ENCODE data around the gene DCLK2. TPM values are rescaled to one million over a fixed set of nuclear protein-coding genes. Genes with fewer than 3 reads are reported as not detected.

The DCLK2 gene
- total RNA-seq, 1 donor from 2014 or later = 12.6 TPM

DNA sequence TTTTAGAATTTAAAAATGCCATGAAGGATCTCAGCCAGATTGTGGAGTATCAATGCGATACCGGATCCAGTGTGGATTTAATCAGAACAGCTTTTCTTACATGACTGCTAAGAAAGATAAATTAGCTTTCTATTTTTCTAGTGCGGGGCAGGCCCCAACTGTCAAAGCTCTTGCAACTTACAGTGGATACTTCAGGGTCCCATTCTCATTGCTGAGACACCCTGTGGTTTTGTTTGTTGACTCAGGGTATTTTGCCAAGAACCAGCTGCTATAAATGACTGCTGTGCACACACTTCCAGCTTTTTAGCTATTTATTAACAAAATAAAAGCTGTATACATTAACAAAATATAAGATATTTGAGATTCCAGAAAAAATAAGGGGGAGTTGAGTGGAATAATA, 166.4 kb downstream of the DCLK2 start:
- no peak for DNase-seq (ENCODE audit: extremely low spot score, unreplicated experiment)
- Mint-ChIP-seq H3K9me3 (ENCODE audit: unreplicated experiment) (no peaks in the 10 kb centered on the region), H3K4me1 (ENCODE audit: unreplicated experiment) (peaks cover 49% of the 10 kb centered on the region), H3K27ac (ENCODE audit: unreplicated experiment) (peak overlapping the region; percentile 84), H3K36me3 (ENCODE audit: unreplicated experiment) (peaks cover 20% of the 10 kb centered on the region), H3K27me3 (ENCODE audit: unreplicated experiment) (no peaks in the 10 kb centered on the region), H3K4me3 (ENCODE audit: unreplicated experiment) (peak overlapping the region; percentile 28)
- TF ChIP-seq, protein P1, sequence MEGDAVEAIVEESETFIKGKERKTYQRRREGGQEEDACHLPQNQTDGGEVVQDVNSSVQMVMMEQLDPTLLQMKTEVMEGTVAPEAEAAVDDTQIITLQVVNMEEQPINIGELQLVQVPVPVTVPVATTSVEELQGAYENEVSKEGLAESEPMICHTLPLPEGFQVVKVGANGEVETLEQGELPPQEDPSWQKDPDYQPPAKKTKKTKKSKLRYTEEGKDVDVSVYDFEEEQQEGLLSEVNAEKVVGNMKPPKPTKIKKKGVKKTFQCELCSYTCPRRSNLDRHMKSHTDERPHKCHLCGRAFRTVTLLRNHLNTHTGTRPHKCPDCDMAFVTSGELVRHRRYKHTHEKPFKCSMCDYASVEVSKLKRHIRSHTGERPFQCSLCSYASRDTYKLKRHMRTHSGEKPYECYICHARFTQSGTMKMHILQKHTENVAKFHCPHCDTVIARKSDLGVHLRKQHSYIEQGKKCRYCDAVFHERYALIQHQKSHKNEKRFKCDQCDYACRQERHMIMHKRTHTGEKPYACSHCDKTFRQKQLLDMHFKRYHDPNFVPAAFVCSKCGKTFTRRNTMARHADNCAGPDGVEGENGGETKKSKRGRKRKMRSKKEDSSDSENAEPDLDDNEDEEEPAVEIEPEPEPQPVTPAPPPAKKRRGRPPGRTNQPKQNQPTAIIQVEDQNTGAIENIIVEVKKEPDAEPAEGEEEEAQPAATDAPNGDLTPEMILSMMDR (IDR thresholded peaks at IDR 0.05) = no peak

DNA sequence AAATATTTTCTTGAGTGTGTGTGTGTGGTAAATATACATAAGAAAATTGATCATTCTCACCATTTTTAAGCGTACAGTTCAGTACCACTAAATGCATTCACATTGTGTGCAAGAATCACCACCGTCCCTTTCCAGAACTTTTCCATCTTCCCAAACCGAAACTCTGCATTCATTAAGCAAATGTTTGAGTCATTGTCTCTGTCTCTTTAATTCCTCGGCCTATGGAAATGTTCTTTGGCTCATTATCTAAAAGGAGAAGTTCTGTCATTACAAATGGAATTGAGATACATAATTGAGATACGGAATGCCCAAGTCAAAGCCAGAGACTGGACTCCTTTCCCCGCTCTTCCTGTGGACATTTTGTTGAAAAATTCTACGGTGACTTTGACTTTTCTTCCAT, 168.9 kb downstream of the DCLK2 start:
- no peaks in the 10 kb centered on the region for H3K27me3 Mint-ChIP-seq (ENCODE audit: unreplicated experiment)
- peak overlapping the region; percentile 1 for H3K27ac Mint-ChIP-seq (ENCODE audit: unreplicated experiment)
- no peak for DNase-seq (ENCODE audit: extremely low spot score, unreplicated experiment)
- peaks cover 20% of the 10 kb centered on the region for H3K36me3 Mint-ChIP-seq (ENCODE audit: unreplicated experiment)
- no peak overlapping the region for H3K4me3 Mint-ChIP-seq (ENCODE audit: unreplicated experiment)
- no peaks in the 10 kb centered on the region for H3K9me3 Mint-ChIP-seq (ENCODE audit: unreplicated experiment)
- H3K4me1 Mint-ChIP-seq (ENCODE audit: unreplicated experiment) = peaks cover 42% of the 10 kb centered on the region
- TF ChIP-seq, protein P1 (IDR thresholded peaks at IDR 0.05) = no peak

DNA sequence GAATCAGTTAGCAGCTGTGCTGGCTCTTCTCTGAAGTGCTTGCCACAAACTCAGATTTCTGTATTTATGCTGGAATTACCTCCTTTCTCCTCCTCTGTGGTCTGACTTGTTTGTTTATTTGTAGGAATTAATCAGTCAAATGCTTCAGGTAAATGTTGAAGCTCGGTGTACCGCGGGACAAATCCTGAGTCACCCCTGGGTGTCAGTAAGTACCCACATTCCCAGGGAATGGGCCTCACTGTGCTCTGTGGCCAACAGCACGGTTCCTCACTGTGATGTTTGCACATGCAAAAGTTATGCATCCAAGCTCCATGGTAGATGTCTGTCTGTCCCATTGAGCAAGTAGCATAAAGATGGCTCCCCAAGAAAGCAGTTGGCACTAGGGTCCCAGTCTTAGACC, 169.9 kb downstream of the DCLK2 start:
- Mint-ChIP-seq H3K27ac (ENCODE audit: unreplicated experiment) (no peak overlapping the region), H3K36me3 (ENCODE audit: unreplicated experiment) (peaks cover 24% of the 10 kb centered on the region), H3K9me3 (ENCODE audit: unreplicated experiment) (no peaks in the 10 kb centered on the region), H3K4me1 (ENCODE audit: unreplicated experiment) (peaks cover 35% of the 10 kb centered on the region), H3K4me3 (ENCODE audit: unreplicated experiment) (no peak overlapping the region), H3K27me3 (ENCODE audit: unreplicated experiment) (no peaks in the 10 kb centered on the region)
- no peak for DNase-seq (ENCODE audit: extremely low spot score, unreplicated experiment)
- TF ChIP-seq, protein P1 (IDR thresholded peaks at IDR 0.05) = no peak

DNA sequence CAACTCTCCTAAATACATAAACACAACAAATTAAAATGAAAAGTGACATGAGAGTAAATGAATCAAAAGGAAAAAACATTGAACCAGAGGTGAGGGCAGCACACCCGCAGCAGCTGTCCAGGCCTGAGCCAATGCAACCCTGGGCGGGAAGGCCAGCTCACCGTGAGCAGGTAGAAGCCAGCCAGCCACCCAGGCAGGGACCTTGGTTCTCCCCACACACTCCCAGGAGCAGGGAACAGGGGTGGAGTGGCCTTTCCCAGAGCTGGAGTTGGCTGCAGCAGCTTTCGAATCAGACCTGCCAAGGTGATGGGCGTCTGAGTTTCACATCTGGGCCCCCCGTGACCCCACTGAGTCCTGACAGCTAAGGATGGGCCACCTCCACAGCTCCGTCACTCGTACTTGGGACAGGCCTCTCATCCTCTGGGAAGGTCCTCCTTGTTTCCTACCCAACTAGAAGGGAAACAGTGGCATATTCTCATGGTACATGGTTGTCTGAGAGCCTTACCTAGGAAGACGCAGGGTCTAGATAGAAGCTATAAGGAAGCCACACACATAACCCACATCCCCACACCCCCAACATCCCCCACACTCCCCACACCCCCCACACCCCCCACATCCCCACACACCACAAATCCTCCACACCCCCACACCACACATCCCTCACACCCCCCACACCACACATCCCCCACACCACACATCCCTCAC, 172.2 kb downstream of the DCLK2 start:
- Mint-ChIP-seq H3K36me3 (ENCODE audit: unreplicated experiment) (peaks cover 38% of the 10 kb centered on the region), H3K4me3 (ENCODE audit: unreplicated experiment) (no peak overlapping the region), H3K27me3 (ENCODE audit: unreplicated experiment) (no peaks in the 10 kb centered on the region), H3K9me3 (ENCODE audit: unreplicated experiment) (no peaks in the 10 kb centered on the region), H3K4me1 (ENCODE audit: unreplicated experiment) (peaks cover 16% of the 10 kb centered on the region), H3K27ac (ENCODE audit: unreplicated experiment) (peak overlapping the region; percentile 23)
- DNase-seq (ENCODE audit: extremely low spot score, unreplicated experiment) = no peak
- TF ChIP-seq, protein P1 (IDR thresholded peaks at IDR 0.05) = no peak

DNA sequence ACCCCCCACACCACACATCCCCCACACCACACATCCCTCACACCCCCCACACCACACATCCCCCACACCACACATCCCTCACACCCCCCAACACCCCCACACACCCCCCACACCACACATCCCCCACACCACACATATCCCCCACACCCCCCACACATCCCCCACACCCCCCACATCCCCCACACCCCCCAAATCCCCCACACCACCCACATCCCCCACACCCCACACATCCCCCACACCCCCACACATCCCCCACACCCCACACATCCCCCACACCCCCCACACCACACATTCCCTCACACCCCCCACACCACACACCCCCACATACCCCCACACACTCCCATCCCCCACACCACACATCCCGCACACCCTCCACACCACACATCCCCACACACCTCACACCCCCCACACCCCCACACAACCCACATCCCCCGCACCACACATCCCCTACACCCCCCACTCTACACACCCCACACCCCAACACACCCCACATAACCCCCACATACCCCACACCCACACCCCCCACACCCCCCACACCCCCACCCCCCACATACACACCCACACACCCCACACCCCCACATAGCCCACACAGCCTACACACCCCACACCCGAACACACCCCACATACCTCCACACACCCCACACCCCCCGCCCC, 172.9 kb downstream of the DCLK2 start:
- Mint-ChIP-seq H3K27ac (ENCODE audit: unreplicated experiment) (no peak overlapping the region), H3K36me3 (ENCODE audit: unreplicated experiment) (peaks cover 40% of the 10 kb centered on the region), H3K9me3 (ENCODE audit: unreplicated experiment) (no peaks in the 10 kb centered on the region), H3K4me1 (ENCODE audit: unreplicated experiment) (peaks cover 12% of the 10 kb centered on the region), H3K27me3 (ENCODE audit: unreplicated experiment) (no peaks in the 10 kb centered on the region), H3K4me3 (ENCODE audit: unreplicated experiment) (no peak overlapping the region)
- no peak for DNase-seq (ENCODE audit: extremely low spot score, unreplicated experiment)
- TF ChIP-seq, protein P1 (IDR thresholded peaks at IDR 0.05) = no peak
